GM10248 (cell line): ENCODE results near the gene SCYGR5.

ENCODE experiments used
- CTCF ChIA-PET: fragments of 300-600 bp; sonication (Branson Sonifier 250); formaldehyde crosslinking; extraction: SDS; loops from one replicate; lab custom pipeline; 2021; ENCODE audit warnings: antibody characterized with exemption; lab: Yijun Ruan, JAX
- POLR2A ChIA-PET: fragments of 350-650 bp; sonication (Branson Sonifier 250); formaldehyde crosslinking; extraction: SDS; loops from one replicate; lab custom pipeline; 2020; ENCODE audit warnings: antibody characterized with exemption; lab: Yijun Ruan, JAX
- DNase-seq: peaks from one replicate; pipeline ENCODE4 v3.0.0; 2012; ENCODE audit errors: extremely low spot score
- CTCF ChIP-seq: IDR thresholded peaks from 2 replicates; pipeline ENCODE4 v1.5.1; 2012; ENCODE audit warnings: mild to moderate bottlenecking, low read depth; ENCODE audit errors: extremely low read depth, missing control alignments, control extremely low read depth

SCYGR5 gene

GRCh38 chr2:227707390-227707789, 40.8 kb downstream of the SCYGR5 start:
- ChIA-PET CTCF (interaction anchor here (1.0 to 1.7 kb wide), 3 partner anchors 9 to 59 kb away, joined by 3 read pairs; no protein-coding TSS in a partner anchor), POLR2A (no interaction called here)
- no peak for TF ChIP-seq CTCF
- DNase-seq = no peak

- CTCF ChIA-PET = interaction anchor here (1.4 to 2.9 kb wide), 2 partner anchors 53 to 55 kb away, joined by 5 to 8 read pairs; no protein-coding TSS in a partner anchor
- POLR2A ChIA-PET = no interaction called here
- no peak for DNase-seq
- no peak for TF ChIP-seq CTCF
Observed at GRCh38 chr2:227710986-227711385, 44.4 kb downstream of the SCYGR5 start.

- ChIA-PET POLR2A (interaction anchor here (0.7 kb wide), 1 partner anchor 61 kb away, joined by 6 read pairs; no protein-coding TSS in a partner anchor), CTCF (interaction anchor here (1.6 kb wide), 1 partner anchor 52 kb away, joined by 5 read pairs; no protein-coding TSS in a partner anchor)
- no peak for TF ChIP-seq CTCF
- DNase-seq = no peak
Observed at GRCh38 chr2:227713291-227713690, 46.7 kb downstream of the SCYGR5 start.

GRCh38 chr2:227716501-227716900, 49.9 kb downstream of the SCYGR5 start:
- TF ChIP-seq CTCF = no peak
- no peak for DNase-seq
- POLR2A ChIA-PET = no interaction called here
- CTCF ChIA-PET = interaction anchor here (1.4 to 2.9 kb wide), 3 partner anchors 50 to 146 kb away, joined by 3 to 9 read pairs (median 8); no protein-coding TSS in a partner anchor
